GM12878 (cell line): ENCODE measurements around the gene RFX3. TPM values are rescaled to one million over a fixed set of nuclear protein-coding genes. Genes with fewer than 3 reads are reported as not detected.

Experiments
- ATF7 ChIP-seq: fragments of 450-650 bp; IDR thresholded peaks from 2 replicates; pipeline ENCODE4 v1.6.1; 2016; ENCODE audit warnings: low read depth, mild to moderate bottlenecking
- BACH1 ChIP-seq: fragments of 450-650 bp; IDR thresholded peaks from 2 replicates; pipeline ENCODE4 v1.6.1; 2017; ENCODE audit warnings: mild to moderate bottlenecking, borderline replicate concordance
- BCL11A ChIP-seq: IDR thresholded peaks from 2 replicates; pipeline ENCODE4 v1.6.1; 2011; ENCODE audit warnings: low read depth, low read length
- CBX5 ChIP-seq: sonication (generic); IDR thresholded peaks from 2 replicates; pipeline ENCODE4 v1.6.1; 2016; ENCODE audit warnings: low read depth, moderate library complexity, mild to moderate bottlenecking, inconsistent platforms
- CEBPB ChIP-seq, 2 experiments: fragments of 150-350 bp in 1 of 2; IDR thresholded peaks; 2 replicates each; pipeline ENCODE4 v1.6.1; 2012 to 2014; ENCODE audit warnings: low read depth in 2 of 2, low read length in 2 of 2, borderline replicate concordance in 1 of 2, inconsistent platforms in 1 of 2
- CHD1 ChIP-seq: IDR thresholded peaks from 2 replicates; pipeline ENCODE4 v1.6.1; 2012; ENCODE audit warnings: low read depth, low read length, improper control_type of control experiment
- CREM ChIP-seq: IDR thresholded peaks from 2 replicates; pipeline ENCODE4 v1.6.1; 2014; ENCODE audit warnings: antibody characterized with exemption, low read depth
- CTCF ChIP-seq, 3 experiments: IDR thresholded peaks in 2 of 3; conservative IDR thresholded peaks in 1 of 3; 2 replicates each; pipeline ENCODE4 v1.5.1; 2011; ENCODE audit warnings: low read depth in 3 of 3, low read length in 3 of 3, mild to moderate bottlenecking in 3 of 3, control low read depth in 2 of 3, moderate library complexity in 2 of 3, inconsistent platforms in 1 of 3, mixed read lengths in 1 of 3; ENCODE audit not compliant: control insufficient read depth in 2 of 3, insufficient read depth in 1 of 3; ENCODE audit errors: extremely low read depth in 1 of 3
- ESRRA ChIP-seq: IDR thresholded peaks from 2 replicates; pipeline ENCODE4 v1.6.1; 2012; ENCODE audit warnings: mild to moderate bottlenecking, low read length, improper control_type of control experiment
- FOS ChIP-seq: IDR thresholded peaks from 3 replicates; pipeline ENCODE4 v1.6.1; 2011; ENCODE audit warnings: borderline replicate concordance; ENCODE audit not compliant: insufficient read length; ENCODE audit errors: extremely low read depth
- FOXK2 ChIP-seq: fragments of 450-650 bp; IDR thresholded peaks from 2 replicates; pipeline ENCODE4 v1.6.1; 2017; ENCODE audit warnings: mild to moderate bottlenecking, moderate library complexity
- HCFC1 ChIP-seq: fragments of 150-350 bp; IDR thresholded peaks from 2 replicates; pipeline ENCODE4 v1.6.1; 2014; ENCODE audit warnings: low read length
- HDAC2 ChIP-seq: fragments of 200-600 bp; sonication (generic); IDR thresholded peaks from 2 replicates; pipeline ENCODE4 v1.6.1; 2017
- JUND ChIP-seq: IDR thresholded peaks from 2 replicates; pipeline ENCODE4 v1.6.1; 2012; ENCODE audit warnings: low read depth, mild to moderate bottlenecking, low read length, improper control_type of control experiment, moderate library complexity
- KAT2A ChIP-seq: conservative IDR thresholded peaks from 2 replicates; pipeline ENCODE4 v1.6.1; 2011; ENCODE audit warnings: low read depth, low read length; ENCODE audit not compliant: control insufficient read depth
- MEF2B ChIP-seq: fragments of 450-650 bp; IDR thresholded peaks from 2 replicates; pipeline ENCODE4 v1.6.1; 2018; ENCODE audit warnings: mild to moderate bottlenecking, moderate library complexity; ENCODE audit not compliant: partially characterized antibody, poor library complexity, severe bottlenecking
- MTA3 ChIP-seq: IDR thresholded peaks from 2 replicates; pipeline ENCODE4 v1.6.1; 2012; ENCODE audit warnings: low read length, inconsistent platforms, borderline replicate concordance
- NFYA ChIP-seq: IDR thresholded peaks from 2 replicates; pipeline ENCODE4 v1.6.1; 2011; ENCODE audit warnings: low read depth, mild to moderate bottlenecking, low read length, improper control_type of control experiment, borderline replicate concordance
- NR2C2 ChIP-seq: IDR thresholded peaks from 2 replicates; pipeline ENCODE4 v1.6.1; 2011; ENCODE audit warnings: borderline replicate concordance, low read depth; ENCODE audit not compliant: control insufficient read depth, insufficient read length
- NR2F1 ChIP-seq: fragments of 450-650 bp; conservative IDR thresholded peaks from 2 replicates; pipeline ENCODE4 v1.6.1; 2017; ENCODE audit warnings: mild to moderate bottlenecking
- PKNOX1 ChIP-seq: fragments of 450-650 bp; IDR thresholded peaks from 2 replicates; pipeline ENCODE4 v1.6.1; 2016; ENCODE audit warnings: mild to moderate bottlenecking
- RAD21 ChIP-seq: IDR thresholded peaks from 2 replicates; pipeline ENCODE4 v1.6.1; 2011; ENCODE audit warnings: mild to moderate bottlenecking, low read depth, low read length, moderate library complexity; ENCODE audit not compliant: insufficient read depth
- RELA ChIP-seq: fragments of 450-650 bp; IDR thresholded peaks from 2 replicates; pipeline ENCODE4 v1.8.0; 2014; ENCODE audit warnings: borderline replicate concordance; ENCODE audit not compliant: partially characterized antibody
- SKIL ChIP-seq: fragments of 450-650 bp; IDR thresholded peaks from 2 replicates; pipeline ENCODE4 v1.6.1; 2017; ENCODE audit warnings: mild to moderate bottlenecking, low read depth, inconsistent platforms; ENCODE audit not compliant: poor library complexity, severe bottlenecking
- SMARCA5 ChIP-seq: fragments of 450-650 bp; IDR thresholded peaks from 2 replicates; pipeline ENCODE4 v1.6.1; 2017; ENCODE audit warnings: mild to moderate bottlenecking
- SPI1 ChIP-seq: IDR thresholded peaks from 2 replicates; pipeline ENCODE4 v1.6.1; 2011; ENCODE audit warnings: low read depth, mild to moderate bottlenecking, low read length, moderate library complexity, borderline replicate concordance; ENCODE audit not compliant: insufficient read depth
- TCF3 ChIP-seq: IDR thresholded peaks from 2 replicates; pipeline ENCODE4 v1.6.1; 2012; ENCODE audit warnings: low read depth, mild to moderate bottlenecking, low read length, borderline replicate concordance; ENCODE audit not compliant: insufficient read depth
- TCF7 ChIP-seq: IDR thresholded peaks from 2 replicates; pipeline ENCODE4 v1.6.1; 2014; ENCODE audit warnings: antibody characterized with exemption, borderline replicate concordance
- ZNF217 ChIP-seq: fragments of 450-650 bp; IDR thresholded peaks from 2 replicates; pipeline ENCODE4 v1.6.1; 2017; ENCODE audit warnings: antibody characterized with exemption, mild to moderate bottlenecking
- ZZZ3 ChIP-seq: IDR thresholded peaks from 2 replicates; pipeline ENCODE4 v1.6.1; 2011; ENCODE audit warnings: low read depth; ENCODE audit not compliant: control insufficient read depth, insufficient read length
- polyA plus RNA-seq, 11 experiments: library from polyadenylated mRNA; depleted of rRNA in 4 of 11; unstranded in 6 of 11; stranded (reverse) in 5 of 11; fragments of >200 nt; fragmentation: Nextera tagmentation in 4 of 11; fragmentation: Illumina TruSeq in 1 of 11; extraction: Ambion mirVana in 4 of 11; extraction: Trizol in 1 of 11; gene quantifications; 1 replicate in 1 of 11; 2 replicates in 10 of 11; pipeline versions ENCODE4 v1.2.1 to v1.2.3, GENCODE V29; 2011 to 2016; ENCODE audit warnings: inconsistent platforms in 2 of 11, missing spikeins in 2 of 11, low read depth in 1 of 11
- total RNA-seq, 4 experiments: library from RNA; depleted of rRNA in 3 of 4; stranded (reverse); fragments of >200 nt in 3 of 4; fragmentation: Illumina TruSeq in 1 of 4; extraction: Trizol in 1 of 4; gene quantifications; 2 replicates each; pipeline versions ENCODE4 v1.2.1 to v1.2.3, GENCODE V29; 2013 to 2021

Gene RFX3
- total and polyA plus RNA-seq, 10 of the 15 experiments (the other 5 are each of a cell fraction or from before 2014, with no cell fraction given): 1.2 to 26.4 (median 6.7) TPM

- TF ChIP-seq CREM (peak; percentile 30; the same call in 1 of the 2 replicates), RAD21 (no peak), PKNOX1 (no peak; the same call in 1 of the 2 replicates), SMARCA5 (no peak), FOXK2 (no peak), NR2C2 (no peak), NFYA (no peak), CHD1 (no peak), CBX5 (no peak), KAT2A (no peak), CTCF (IDR thresholded peaks at IDR 0.05 in 2 of 3, conservative IDR thresholded peaks at IDR 0.05 in 1 of 3; ENCODE audit: control insufficient read depth in 2 of 3, extremely low read depth in 1 of 3, insufficient read depth in 1 of 3, low read depth in 3 of 3, low read length in 3 of 3) (no peak), TCF3 (no peak), BACH1 (no peak), TCF7 (no peak), RELA (no peak), CEBPB (IDR thresholded peaks at IDR 0.05; ENCODE audit: borderline replicate concordance in 1 of 2, low read depth in 2 of 2, low read length in 2 of 2) (no peak), BCL11A (no peak), MEF2B (no peak), HDAC2 (no peak), ZNF217 (peak; percentile 21; the same call in 1 of the 2 replicates), ZZZ3 (no peak), FOS (no peak), JUND (no peak), SPI1 (peak; percentile 91), MTA3 (no peak), ESRRA (no peak), NR2F1 (no peak), SKIL (no peak), ATF7 (0 out of 2 replicates have a peak, but pooled peaks have one; percentile 37), HCFC1 (no peak)
Observed at GRCh38 chr9:3299872-3300271, 225.9 kb downstream of the RFX3 start (continued).
